SK-N-SH treated with all-trans-retinoic acid at 6 μM for 48 hours (cell line): ENCODE measurements around the gene PAOX.
"Not testable (repeated sequence)": the region's sequence is repeated elsewhere in the genome, so short reads cannot be mapped to it uniquely, and the experiment has no call there.

Experiments used
- ARNTL ChIP-seq: fragments of 450-650 bp; formaldehyde crosslinking; IDR thresholded peaks from 2 replicates; pipeline ENCODE4 v1.5.0; 2020; ENCODE audit warnings: low read depth, mild to moderate bottlenecking, moderate library complexity, borderline replicate concordance
- CREB5 ChIP-seq: fragments of 250-450 bp; sonication (Bioruptor Pico); IDR thresholded peaks from 2 replicates; pipeline ENCODE4 v1.5.1; 2020; ENCODE audit warnings: low read depth, mild to moderate bottlenecking, moderate library complexity
- GLIS3 ChIP-seq: fragments of 250-450 bp; sonication (Bioruptor Pico); IDR thresholded peaks from 2 replicates; pipeline ENCODE4 v1.5.0; 2020; ENCODE audit warnings: mild to moderate bottlenecking, moderate library complexity
- PATZ1 ChIP-seq: fragments of 250-450 bp; sonication (Bioruptor Pico); IDR thresholded peaks from 2 replicates; pipeline ENCODE4 v1.8.0; 2020; ENCODE audit warnings: mild to moderate bottlenecking, moderate library complexity, borderline replicate concordance
- POU6F1 ChIP-seq: fragments of 250-450 bp; sonication (Bioruptor Pico); IDR thresholded peaks from 2 replicates; pipeline ENCODE4 v1.8.0; 2021; ENCODE audit warnings: low read depth, mild to moderate bottlenecking, moderate library complexity, borderline replicate concordance
- RARB ChIP-seq: fragments of 250-450 bp; sonication (Bioruptor Pico); IDR thresholded peaks from 2 replicates; pipeline ENCODE4 v1.8.0; 2021; ENCODE audit warnings: mild to moderate bottlenecking, moderate library complexity
- TCF4 ChIP-seq: fragments of 250-450 bp; sonication (Bioruptor Pico); IDR thresholded peaks from 2 replicates; pipeline ENCODE4 v1.8.0; 2021; ENCODE audit warnings: mild to moderate bottlenecking, moderate library complexity, borderline replicate concordance
- TOX ChIP-seq: fragments of 250-450 bp; sonication (Bioruptor Pico); IDR thresholded peaks from 2 replicates; pipeline ENCODE4 v1.8.0; 2021; ENCODE audit warnings: mild to moderate bottlenecking, moderate library complexity, borderline replicate concordance
- TSHZ2 ChIP-seq: fragments of 250-450 bp; sonication (Bioruptor Pico); IDR thresholded peaks from 2 replicates; pipeline ENCODE4 v1.5.0; 2020; ENCODE audit warnings: mild to moderate bottlenecking, moderate library complexity
- ZFP3 ChIP-seq: fragments of 250-450 bp; sonication (Bioruptor Pico); IDR thresholded peaks from 2 replicates; pipeline ENCODE4 v1.5.0; 2020; ENCODE audit warnings: mild to moderate bottlenecking, moderate library complexity
- ZFP30 ChIP-seq: fragments of 450-650 bp; formaldehyde crosslinking; IDR thresholded peaks from 2 replicates; pipeline ENCODE4 v1.5.0; 2022; ENCODE audit warnings: mild to moderate bottlenecking, moderate library complexity
- ZNF565 ChIP-seq: fragments of 450-650 bp; formaldehyde crosslinking; conservative IDR thresholded peaks from 2 replicates; pipeline ENCODE4 v1.5.0; 2020; ENCODE audit warnings: low read depth, mild to moderate bottlenecking, moderate library complexity
- ZNF70 ChIP-seq: fragments of 450-650 bp; formaldehyde crosslinking; IDR thresholded peaks from 2 replicates; pipeline ENCODE4 v1.5.0; 2020; ENCODE audit warnings: mild to moderate bottlenecking, moderate library complexity
- ZNF8 ChIP-seq: fragments of 450-650 bp; formaldehyde crosslinking; IDR thresholded peaks from 2 replicates; pipeline ENCODE4 v1.5.0; 2020; ENCODE audit warnings: mild to moderate bottlenecking, moderate library complexity

- TF ChIP-seq ARNTL (CRISPR knock-in tag); ZNF565; ZFP3 (CRISPR knock-in tag); RARB (CRISPR knock-in tag); POU6F1; ZFP30 (CRISPR knock-in tag); TOX (CRISPR knock-in tag); PATZ1 (CRISPR knock-in tag); TSHZ2 (CRISPR knock-in tag); GLIS3 (CRISPR knock-in tag); TCF4 (CRISPR knock-in tag); ZNF8 (CRISPR knock-in tag); CREB5 (CRISPR knock-in tag); ZNF70 (CRISPR knock-in tag): not testable (repeated sequence)
These were observed 11.6 kb upstream of the PAOX start for GRCh38 chr10:133367461-133367860.
